Neural cell (in vitro differentiated cells): ENCODE results near the gene PTPRC.

Experiments used
- CTCF ChIP-seq: fragments of 450-650 bp; IDR thresholded peaks from 2 replicates; pipeline ENCODE4 v1.5.1; 2014; ENCODE audit warnings: antibody characterized with exemption, mild to moderate bottlenecking, moderate library complexity; ENCODE audit not compliant: poor library complexity, severe bottlenecking
- EZH2 ChIP-seq: fragments of 200-600, 300-800 bp; shearing (Covaris generic), sonication (generic); IDR thresholded peaks from 2 replicates; pipeline ENCODE4 v1.6.1; 2014; ENCODE audit warnings: antibody characterized with exemption, low read length, borderline replicate concordance, mild to moderate bottlenecking; ENCODE audit not compliant: insufficient read depth, poor library complexity, severe bottlenecking
- TAF1 ChIP-seq: IDR thresholded peaks from 2 replicates; pipeline ENCODE4 v1.6.1; 2012; ENCODE audit warnings: low read depth

DNA sequence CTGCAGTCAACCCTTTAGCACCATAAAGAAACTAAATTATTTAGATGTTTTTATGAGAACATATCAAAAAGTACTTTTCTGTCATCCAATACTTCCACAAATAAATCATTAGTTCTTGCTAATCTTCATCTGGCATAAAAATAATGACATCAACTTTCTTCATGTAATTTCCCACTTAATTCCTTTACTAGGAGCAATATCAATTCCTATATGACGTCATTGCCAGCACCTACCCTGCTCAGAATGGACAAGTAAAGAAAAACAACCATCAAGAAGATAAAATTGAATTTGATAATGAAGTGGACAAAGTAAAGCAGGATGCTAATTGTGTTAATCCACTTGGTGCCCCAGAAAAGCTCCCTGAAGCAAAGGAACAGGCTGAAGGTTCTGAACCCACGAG is 116.9 kb downstream of the PTPRC start:
- no peak for TF ChIP-seq CTCF
- TF ChIP-seq EZH2 = no peak
- no peak for TF ChIP-seq TAF1
